Tibial nerve (tissue), 4 donors: ENCODE measurements around the gene FAM131C.

Source experiments
- CTCF ChIP-seq, 5 experiments: fragments of 200-600 bp in 3 of 5; fragments of 450-650 bp in 2 of 5; sonication (generic) in 3 of 5; IDR thresholded peaks; one replicate each; pipeline ENCODE4 v1.5.1; 2016 to 2019; ENCODE audit warnings: antibody characterized with exemption in 5 of 5, mild to moderate bottlenecking in 3 of 5, moderate library complexity in 2 of 5
- EP300 ChIP-seq, 2 donors: sonication (generic); formaldehyde crosslinking; IDR thresholded peaks; one replicate each; pipeline ENCODE4 v1.6.1; 2017; ENCODE audit warnings: antibody characterized with exemption in 2 of 2, mild to moderate bottlenecking in 1 of 2
- POLR2A ChIP-seq, 2 donors: fragments of 450-650 bp; IDR thresholded peaks; one replicate each; pipeline ENCODE4 v1.6.1; 2017; ENCODE audit warnings: antibody characterized with exemption in 2 of 2, mild to moderate bottlenecking in 2 of 2, moderate library complexity in 2 of 2

DNA sequence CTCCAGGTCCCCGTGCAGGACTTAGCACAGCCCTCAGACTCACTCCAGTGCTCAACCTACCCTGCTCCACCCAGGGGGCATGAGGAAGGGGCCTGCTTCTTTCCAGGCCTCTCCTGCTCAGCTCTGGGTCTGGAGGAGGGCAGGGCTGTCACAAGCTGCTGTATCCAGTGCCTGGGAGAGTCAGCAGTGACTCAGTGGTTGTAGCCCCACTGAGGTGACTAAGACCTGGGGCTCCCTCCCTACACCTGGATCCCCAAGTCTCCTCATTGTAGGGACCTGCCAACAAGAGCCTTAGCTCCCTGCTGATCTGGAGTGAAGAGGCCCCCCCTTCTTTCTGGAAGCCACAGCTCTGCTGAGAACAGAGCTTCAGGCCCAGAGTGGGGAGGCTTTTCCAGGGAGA lies 36.1 kb upstream of the FAM131C start:
- TF ChIP-seq CTCF (IDR thresholded peaks at IDR 0.05), result no peak
- no peak for TF ChIP-seq EP300 (IDR thresholded peaks at IDR 0.05)
- TF ChIP-seq POLR2A (IDR thresholded peaks at IDR 0.05), result no peak
